HG03354 (cell line): ENCODE measurements around the gene ZNF324.
"Not testable (repeated sequence)": the region's sequence is repeated elsewhere in the genome, so short reads cannot be mapped to it uniquely, and the experiment has no call there.

Experiments
- ATAC-seq: cut with Tn5 transposase; IDR thresholded peaks from one replicate; pipeline ENCODE4 v1.9.1; 2021; ENCODE audit warnings: mild to moderate bottlenecking; ENCODE audit not compliant: unreplicated experiment, poor library complexity, severe bottlenecking

Gene ZNF324

GRCh38 chr19:58466760-58467589 lies at the start of gene ZNF324:
Gene ZNF324, plus strand, starts transcription at chr19:58467080. Its CDS starts 2,106 bp downstream, at chr19:58469186.
- peak; percentile 90 for ATAC-seq

- ATAC-seq: no peak
Observed at GRCh38 chr19:58428617-58429016, 38.3 kb upstream of the ZNF324 start.

- no peak for ATAC-seq
Observed at GRCh38 chr19:58429745-58430144, 37.1 kb upstream of the ZNF324 start.

GRCh38 chr19:58434217-58434616 lies 32.7 kb upstream of the ZNF324 start:
- ATAC-seq: no peak

- ATAC-seq: peak; percentile 97
Observed at GRCh38 chr19:58439576-58440554, 27.0 kb upstream of the ZNF324 start, which contains the start of gene ZNF132. Gene ZNF132, minus strand, starts transcription at chr19:58440153. Its CDS starts 332 bp downstream, at chr19:58439821.

- ATAC-seq: no peak
Observed at GRCh38 chr19:58440556-58440955, 26.3 kb upstream of the ZNF324 start.

- not testable (repeated sequence) for ATAC-seq
Observed at GRCh38 chr19:58442986-58443385, 23.9 kb upstream of the ZNF324 start.

- ATAC-seq: not testable (repeated sequence)
Observed at GRCh38 chr19:58448860-58449259, 18.0 kb upstream of the ZNF324 start.

- ATAC-seq: not testable (repeated sequence)
Observed at GRCh38 chr19:58449980-58450379, 16.9 kb upstream of the ZNF324 start.

GRCh38 chr19:58450856-58451357 lies 16.0 kb upstream of the ZNF324 start:
- peak; percentile 21 for ATAC-seq

- ATAC-seq: peak; percentile 98
Observed at GRCh38 chr19:58451358-58452101, 15.3 kb upstream of the ZNF324 start, which contains the start of gene ZNF324B. Gene ZNF324B, plus strand, starts transcription at chr19:58451622. Its CDS starts 2,080 bp downstream, at chr19:58453702.

GRCh38 chr19:58453743-58454142 lies 13.1 kb upstream of the ZNF324 start:
- no peak for ATAC-seq

GRCh38 chr19:58455306-58455705 lies 11.6 kb upstream of the ZNF324 start:
- no peak for ATAC-seq

- no peak for ATAC-seq
Observed at GRCh38 chr19:58456111-58456510, 10.8 kb upstream of the ZNF324 start.

- ATAC-seq: no peak
Observed at GRCh38 chr19:58460039-58460438, 6.8 kb upstream of the ZNF324 start.

GRCh38 chr19:58466089-58466759 lies 656 bp upstream of the ZNF324 start:
- peak; percentile 10 for ATAC-seq

- ATAC-seq: no peak
Observed at GRCh38 chr19:58468216-58468839, 1.4 kb downstream of the ZNF324 start.

- ATAC-seq: no peak
Observed at GRCh38 chr19:58469241-58470013, 2.5 kb downstream of the ZNF324 start.
